GM12873 (cell line): Measurements from ENCODE around the gene STAG1.

Experiments used
- TF ChIP-seq, protein P1 (sequence below): IDR thresholded peaks from 2 replicates; pipeline ENCODE4 v1.5.1; 2012; ENCODE audit warnings: low read depth, mild to moderate bottlenecking, moderate library complexity, low read length, control low read depth; ENCODE audit not compliant: insufficient read depth; ENCODE audit errors: missing control alignments

Gene STAG1

DNA sequence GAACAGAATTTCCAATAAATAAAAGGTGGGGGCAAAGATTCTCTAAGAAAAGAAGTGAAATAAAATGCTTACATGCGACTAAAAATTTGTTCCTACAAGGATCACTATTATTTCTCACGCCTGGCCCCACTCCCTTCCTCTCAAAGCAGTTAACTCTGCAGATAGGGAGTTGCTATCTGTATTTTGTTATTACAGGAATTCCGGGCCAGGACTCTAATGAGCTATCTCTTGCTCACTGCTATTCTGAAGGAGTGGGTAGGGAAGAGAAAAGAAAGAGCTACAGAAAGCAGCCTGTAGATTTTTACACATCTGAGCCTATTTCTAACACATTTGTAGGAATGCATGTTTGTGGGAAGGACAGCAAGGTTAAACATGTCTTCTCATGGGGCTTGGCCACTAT is 361.6 kb downstream of the STAG1 start:
- TF ChIP-seq, protein P1, sequence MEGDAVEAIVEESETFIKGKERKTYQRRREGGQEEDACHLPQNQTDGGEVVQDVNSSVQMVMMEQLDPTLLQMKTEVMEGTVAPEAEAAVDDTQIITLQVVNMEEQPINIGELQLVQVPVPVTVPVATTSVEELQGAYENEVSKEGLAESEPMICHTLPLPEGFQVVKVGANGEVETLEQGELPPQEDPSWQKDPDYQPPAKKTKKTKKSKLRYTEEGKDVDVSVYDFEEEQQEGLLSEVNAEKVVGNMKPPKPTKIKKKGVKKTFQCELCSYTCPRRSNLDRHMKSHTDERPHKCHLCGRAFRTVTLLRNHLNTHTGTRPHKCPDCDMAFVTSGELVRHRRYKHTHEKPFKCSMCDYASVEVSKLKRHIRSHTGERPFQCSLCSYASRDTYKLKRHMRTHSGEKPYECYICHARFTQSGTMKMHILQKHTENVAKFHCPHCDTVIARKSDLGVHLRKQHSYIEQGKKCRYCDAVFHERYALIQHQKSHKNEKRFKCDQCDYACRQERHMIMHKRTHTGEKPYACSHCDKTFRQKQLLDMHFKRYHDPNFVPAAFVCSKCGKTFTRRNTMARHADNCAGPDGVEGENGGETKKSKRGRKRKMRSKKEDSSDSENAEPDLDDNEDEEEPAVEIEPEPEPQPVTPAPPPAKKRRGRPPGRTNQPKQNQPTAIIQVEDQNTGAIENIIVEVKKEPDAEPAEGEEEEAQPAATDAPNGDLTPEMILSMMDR, result no peak

DNA sequence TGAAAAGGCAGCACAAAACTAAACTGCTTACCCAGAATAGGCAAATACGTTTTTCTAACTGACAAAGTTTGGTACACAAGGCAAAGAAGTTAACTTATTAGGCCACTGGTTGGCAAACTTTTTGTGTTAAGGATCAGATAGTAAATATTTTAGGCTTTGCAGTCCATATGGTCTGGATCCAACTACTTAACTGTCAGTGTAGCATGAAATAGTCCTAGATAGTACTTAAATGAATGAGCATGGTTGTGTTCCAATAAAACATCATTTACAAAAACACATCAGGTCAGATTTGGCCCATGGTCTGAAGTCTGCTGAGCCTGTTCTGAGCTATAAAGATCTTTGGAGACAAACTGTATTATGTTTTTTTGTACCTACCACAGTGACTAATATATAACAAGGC is 365.1 kb downstream of the STAG1 start:
- TF ChIP-seq, protein P1, result no peak

DNA sequence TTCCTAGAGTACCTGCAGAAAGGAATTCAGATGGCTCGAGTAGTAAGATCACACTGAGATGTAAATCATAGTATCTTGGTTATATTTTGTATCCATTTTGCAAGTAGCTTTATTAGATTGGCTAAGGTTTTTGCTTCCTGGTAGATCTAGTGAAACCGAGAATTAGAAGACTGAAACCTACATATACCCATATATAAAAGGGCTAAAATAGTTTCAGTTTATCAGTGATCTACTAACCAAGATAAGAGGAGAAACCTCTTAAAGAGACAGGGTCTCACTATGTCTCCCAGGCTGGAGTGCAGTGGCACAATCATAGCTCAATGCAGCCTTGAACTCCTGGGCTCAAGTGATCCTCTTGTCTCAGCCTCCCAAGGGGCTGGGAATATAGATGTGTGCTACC is 366.7 kb downstream of the STAG1 start:
- TF ChIP-seq, protein P1, result no peak

DNA sequence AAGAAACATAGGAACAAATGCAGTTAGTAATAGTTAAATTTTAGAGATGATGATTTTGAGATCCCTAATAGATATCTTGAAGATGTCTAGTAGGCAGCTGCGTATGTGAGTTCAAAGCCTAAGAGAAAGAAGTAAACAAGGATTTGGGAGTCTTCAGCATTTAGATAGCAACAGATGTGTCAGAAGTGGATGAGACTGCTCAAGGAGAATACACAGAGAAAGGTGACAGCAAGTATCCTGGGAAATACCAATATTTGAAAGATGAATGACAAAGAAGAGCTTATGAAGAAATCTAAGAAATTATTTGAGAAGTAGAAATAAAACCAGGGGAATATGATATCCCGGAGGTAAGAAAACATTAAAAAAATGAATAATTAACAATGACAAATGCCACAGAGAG is 371.1 kb downstream of the STAG1 start:
- TF ChIP-seq, protein P1, result no peak

DNA sequence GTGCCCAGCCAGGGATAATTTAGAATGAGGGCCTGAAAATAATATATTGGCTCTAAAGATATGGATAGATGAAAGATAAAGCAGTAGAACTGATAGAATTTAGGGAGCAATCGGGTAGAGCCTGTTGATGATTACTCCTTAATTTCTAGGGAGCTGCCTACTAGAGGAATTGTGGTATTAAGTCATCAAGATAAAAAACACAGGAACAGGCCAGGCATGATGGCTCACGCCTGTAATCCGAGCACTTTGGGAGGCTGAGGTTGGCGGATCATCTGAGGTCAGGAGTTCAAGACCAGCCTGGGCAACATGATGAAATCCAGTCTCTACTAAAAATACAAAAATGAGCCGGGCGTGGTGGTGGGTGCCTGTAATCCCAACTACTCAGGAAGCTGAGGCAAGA is 371.6 kb downstream of the STAG1 start:
- TF ChIP-seq, protein P1, result no peak

DNA sequence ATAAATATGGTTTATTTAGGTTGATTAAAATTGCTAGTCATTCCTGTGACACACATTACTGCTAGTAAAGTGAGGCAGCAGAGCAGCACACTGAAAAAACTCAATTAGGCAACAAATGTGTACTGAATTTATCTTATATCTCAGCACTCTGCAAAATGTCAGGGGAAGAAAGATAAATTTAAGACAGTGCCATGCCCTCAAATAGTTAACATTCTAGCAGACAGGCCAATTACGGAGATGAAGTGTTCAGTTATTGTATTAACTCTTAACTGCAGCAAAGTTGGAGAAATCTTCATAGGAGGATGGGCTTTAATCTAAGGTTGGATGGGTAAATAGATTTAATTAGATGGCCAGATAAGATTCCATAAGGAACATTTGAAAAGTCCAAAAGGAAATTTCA is 374.2 kb downstream of the STAG1 start:
- TF ChIP-seq, protein P1, result no peak

DNA sequence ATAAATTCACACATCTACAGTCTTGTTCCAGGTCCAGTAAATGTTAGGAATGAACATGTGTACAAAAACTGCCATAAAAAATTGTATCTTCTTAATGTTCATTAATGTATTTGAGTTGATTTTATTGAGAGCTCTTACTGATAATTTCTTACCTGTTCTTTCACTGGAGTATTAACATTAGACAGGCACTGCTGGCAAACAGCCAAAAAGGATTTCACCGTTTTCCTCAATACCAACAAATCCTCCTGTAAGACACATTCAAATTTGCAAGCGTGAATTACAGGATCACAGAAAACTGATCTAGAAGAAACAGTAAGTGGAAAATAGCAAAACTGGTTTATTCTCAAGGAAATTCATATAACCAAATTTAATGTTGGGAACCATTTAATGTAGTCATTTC is 374.7 kb downstream of the STAG1 start:
- TF ChIP-seq, protein P1, result no peak
